HTR-8/SVneo (cell line): ENCODE measurements around the gene EZR.

Experiments used
- DNase-seq: peaks from one replicate; pipeline ENCODE4 v3.0.0; 2011; ENCODE audit warnings: low spot score, mixed read lengths; ENCODE audit not compliant: insufficient read length
- FAIRE-seq: peaks from 2 replicates; lab custom pipeline; 2011; peaks lifted over from hg19 to GRCh38; lab: Jason Lieb, UNC

Gene EZR

GRCh38 chr6:158743033-158743651 is 76.0 kb downstream of the EZR start:
- FAIRE-seq = no peak
- DNase-seq = no peak

- no peak for DNase-seq
- FAIRE-seq = no peak
These were observed 79.5 kb downstream of the EZR start for GRCh38 chr6:158739673-158740072.

- peak; percentile 54 for DNase-seq
- peak; percentile 4 for FAIRE-seq
These were observed 81.2 kb downstream of the EZR start for GRCh38 chr6:158737710-158738615.

- DNase-seq (no peak), FAIRE-seq (no peak)
These were observed 82.0 kb downstream of the EZR start for GRCh38 chr6:158737082-158737709.

- FAIRE-seq = no peak
- DNase-seq = no peak
These were observed 84.2 kb downstream of the EZR start for GRCh38 chr6:158735009-158735408.

- DNase-seq (no peak), FAIRE-seq (no peak)
These were observed 88.6 kb downstream of the EZR start for GRCh38 chr6:158730541-158730907.

GRCh38 chr6:158729906-158730540 is 89.1 kb downstream of the EZR start:
- no peak for DNase-seq
- FAIRE-seq = no peak

- DNase-seq (no peak), FAIRE-seq (no peak)
These were observed 93.5 kb downstream of the EZR start for GRCh38 chr6:158725704-158726103.

- no peak for FAIRE-seq
- DNase-seq = no peak
These were observed 96.9 kb downstream of the EZR start for GRCh38 chr6:158722176-158722729.

GRCh38 chr6:158718461-158719046 is 100.6 kb downstream of the EZR start:
- FAIRE-seq (no peak), DNase-seq (no peak)

GRCh38 chr6:158717341-158718330 is 101.5 kb downstream of the EZR start:
- FAIRE-seq = no peak
- no peak for DNase-seq
